Liver (tissue), 9 donors: ENCODE data around the gene SUSD4. TPM values are rescaled to one million over a fixed set of nuclear protein-coding genes. Genes with fewer than 3 reads are reported as not detected.

Experiments
- DNase-seq: peaks from one replicate; pipeline ENCODE4 v3.0.0-alpha.2; 2017; ENCODE audit warnings: low spot score
- H3K27ac ChIP-seq, 2 donors: one replicate each; pipeline ENCODE4 v1.7.0; 2013; ENCODE audit warnings: inconsistent platforms in 2 of 2, low read length in 2 of 2, control low read depth in 1 of 2, low read depth in 1 of 2, mild to moderate bottlenecking in 1 of 2
- H3K27me3 ChIP-seq, 4 donors: one replicate each; pipeline versions ENCODE4 v1.6.1 to v1.7.0; 2013; ENCODE audit warnings: low read length in 3 of 4, inconsistent platforms in 1 of 4, mild to moderate bottlenecking in 1 of 4, moderate library complexity in 1 of 4; ENCODE audit not compliant: control insufficient read depth in 4 of 4, insufficient read depth in 4 of 4
- H3K36me3 ChIP-seq, 4 donors: one replicate each; pipeline versions ENCODE4 v1.6.1 to v1.7.0; 2013; ENCODE audit warnings: low read length in 3 of 4, mild to moderate bottlenecking in 3 of 4, low read depth in 1 of 4, moderate library complexity in 1 of 4; ENCODE audit not compliant: control insufficient read depth in 4 of 4, insufficient read depth in 3 of 4
- H3K4me1 ChIP-seq, 4 donors: one replicate each; pipeline versions ENCODE4 v1.6.1 to v1.7.0; 2013; ENCODE audit warnings: low read length in 3 of 4, mild to moderate bottlenecking in 3 of 4, moderate library complexity in 1 of 4; ENCODE audit not compliant: control insufficient read depth in 4 of 4, insufficient read depth in 4 of 4
- H3K4me3 ChIP-seq, 3 donors: one replicate each; pipeline versions ENCODE4 v1.6.1 to v1.7.0; 2013; ENCODE audit warnings: low read length in 3 of 3, control low read depth in 1 of 3, low read depth in 1 of 3, mild to moderate bottlenecking in 1 of 3
- H3K9ac ChIP-seq, 2 donors: one replicate each; pipeline ENCODE4 v1.7.0; 2013; ENCODE audit warnings: low read length in 2 of 2, mild to moderate bottlenecking in 2 of 2, moderate library complexity in 2 of 2, control low read depth in 1 of 2, low read depth in 1 of 2
- H3K9me3 ChIP-seq, 4 donors: one replicate each; pipeline versions ENCODE4 v1.6.1 to v1.7.0; 2013; ENCODE audit warnings: low read length in 3 of 4; ENCODE audit not compliant: control insufficient read depth in 4 of 4
- ATF3 ChIP-seq: IDR thresholded peaks from 2 replicates; pipeline ENCODE4 v1.6.1; 2016; ENCODE audit warnings: antibody characterized with exemption
- CTCF ChIP-seq: fragments of 150-350 bp; IDR thresholded peaks from 2 replicates; pipeline ENCODE4 v1.5.1; 2017; ENCODE audit warnings: improper control_type of control experiment, low read depth, low read length; ENCODE audit not compliant: missing input control
- EGR1 ChIP-seq, 2 donors: IDR thresholded peaks; 2 replicates each; pipeline ENCODE4 v1.6.1; 2016 to 2018; ENCODE audit warnings: antibody characterized with exemption in 2 of 2, low read depth in 2 of 2
- FOXA1 ChIP-seq: IDR thresholded peaks from 2 replicates; pipeline ENCODE4 v1.6.1; 2016; ENCODE audit warnings: antibody characterized with exemption
- FOXA2 ChIP-seq: IDR thresholded peaks from 2 replicates; pipeline ENCODE4 v1.6.1; 2016; ENCODE audit warnings: antibody characterized with exemption
- GABPA ChIP-seq, 2 donors: IDR thresholded peaks in 1 of 2; conservative IDR thresholded peaks in 1 of 2; 2 replicates each; pipeline ENCODE4 v1.6.1; 2016; ENCODE audit warnings: antibody characterized with exemption in 2 of 2, mild to moderate bottlenecking in 1 of 2, moderate library complexity in 1 of 2
- HNF4A ChIP-seq, 2 donors: conservative IDR thresholded peaks; 2 replicates each; pipeline ENCODE4 v1.6.1; 2016; ENCODE audit warnings: antibody characterized with exemption in 2 of 2, mild to moderate bottlenecking in 2 of 2
- HNF4G ChIP-seq: IDR thresholded peaks from 2 replicates; pipeline ENCODE4 v1.6.1; 2016; ENCODE audit warnings: antibody characterized with exemption
- JUND ChIP-seq, 2 donors: IDR thresholded peaks; 2 replicates each; pipeline ENCODE4 v1.6.1; 2016; ENCODE audit warnings: antibody characterized with exemption in 2 of 2
- NR2F2 ChIP-seq: IDR thresholded peaks from 2 replicates; pipeline ENCODE4 v1.6.1; 2016; ENCODE audit warnings: antibody characterized with exemption
- RAD21 ChIP-seq, 2 donors: IDR thresholded peaks; 2 replicates each; pipeline ENCODE4 v1.6.1; 2016; ENCODE audit warnings: antibody characterized with exemption in 2 of 2, mild to moderate bottlenecking in 2 of 2
- REST ChIP-seq: IDR thresholded peaks from 2 replicates; pipeline ENCODE4 v1.6.1; 2016; ENCODE audit warnings: antibody characterized with exemption, mild to moderate bottlenecking
- RXRA ChIP-seq, 2 donors: IDR thresholded peaks; 2 replicates each; pipeline ENCODE4 v1.6.1; 2017 to 2018; ENCODE audit warnings: antibody characterized with exemption in 2 of 2, mild to moderate bottlenecking in 1 of 2
- SP1 ChIP-seq: IDR thresholded peaks from 2 replicates; pipeline ENCODE4 v1.6.1; 2018; ENCODE audit warnings: antibody characterized with exemption, mild to moderate bottlenecking
- TAF1 ChIP-seq: conservative IDR thresholded peaks from 2 replicates; pipeline ENCODE4 v1.6.1; 2016; ENCODE audit warnings: antibody characterized with exemption, mild to moderate bottlenecking
- YY1 ChIP-seq: IDR thresholded peaks from 2 replicates; pipeline ENCODE4 v1.6.1; 2016; ENCODE audit warnings: antibody characterized with exemption, mild to moderate bottlenecking
- ZBTB33 ChIP-seq: IDR thresholded peaks from 2 replicates; pipeline ENCODE4 v1.6.1; 2016; ENCODE audit warnings: antibody characterized with exemption
- WGBS: extraction: QIAGEN DNeasy Blood & Tissue Kit; methylation state at CpG from one replicate; pipeline ENCODE4 v1.1.7; 2013; 5-methylcytosine and 5-hydroxymethylcytosine counted together
- polyA plus RNA-seq, 2 donors: library from polyadenylated mRNA; stranded (reverse) in 1 of 2; unstranded in 1 of 2; fragments of 200-250 nt in 1 of 2; fragments of >200 nt in 1 of 2; fragmentation: Nextera tagmentation in 1 of 2; extraction: Ambion mirVana in 1 of 2; gene quantifications; one replicate each; pipeline versions ENCODE4 v1.2.1 to v1.2.3, GENCODE V29; 2013 to 2015
- total RNA-seq, 2 donors: library from RNA; depleted of rRNA; stranded (reverse); fragments of >200 nt; gene quantifications; one replicate each; pipeline ENCODE4 v1.2.3, GENCODE V29; 2014
- TF ChIP-seq, protein P1 (sequence below): IDR thresholded peaks from 2 replicates; pipeline ENCODE4 v1.6.1; 2016; ENCODE audit warnings: antibody characterized with exemption
- donor health status: healthy.
- donor health status: healthy.
- donor health status: healthy.
- donor health status: healthy.
- donor health status: healthy.

The SUSD4 gene
- total and polyA plus RNA-seq, 4 donors: 1.1 to 3.8 (median 1.8) TPM

- TF ChIP-seq HNF4A (conservative IDR thresholded peaks at IDR 0.05) (no peak), NR2F2 (no peak), FOXA1 (no peak), FOXA2 (no peak), REST (no peak), YY1 (no peak), ZBTB33 (no peak), EGR1 (IDR thresholded peaks at IDR 0.05; ENCODE audit: low read depth in 2 of 2) (no peak), TAF1 (no peak), JUND (IDR thresholded peaks at IDR 0.05) (no peak), RAD21 (IDR thresholded peaks at IDR 0.05) (no peak), SP1 (no peak), GABPA (IDR thresholded peaks at IDR 0.05 in 1 of 2, conservative IDR thresholded peaks at IDR 0.05 in 1 of 2) (no peak), CTCF (no peak), ATF3 (no peak), HNF4G (no peak), RXRA (IDR thresholded peaks at IDR 0.05) (no peak)
- TF ChIP-seq, protein P1, sequence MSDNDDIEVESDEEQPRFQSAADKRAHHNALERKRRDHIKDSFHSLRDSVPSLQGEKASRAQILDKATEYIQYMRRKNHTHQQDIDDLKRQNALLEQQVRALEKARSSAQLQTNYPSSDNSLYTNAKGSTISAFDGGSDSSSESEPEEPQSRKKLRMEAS: no peak
- H3K36me3 ChIP-seq: no peaks in the 10 kb centered on the region
- no peaks in the 10 kb centered on the region for H3K9me3 ChIP-seq
- no peak overlapping the region for H3K9ac ChIP-seq
- no peak for DNase-seq
- 76% methylated on average over 7 of the region's 7 CpGs for WGBS
- H3K27me3 ChIP-seq: no peaks in the 10 kb centered on the region
- H3K4me3 ChIP-seq: no peak overlapping the region
- H3K4me1 ChIP-seq: no peaks in the 10 kb centered on the region
- no peak overlapping the region for H3K27ac ChIP-seq
Observed at GRCh38 chr1:223209293-223209898, 154.6 kb downstream of the SUSD4 start.
